ENCODE results near the gene PCID2.
"Not testable (repeated sequence)": the region's sequence is repeated elsewhere in the genome, so short reads cannot be mapped to it uniquely, and the experiment has no call there.

The PCID2 gene

GRCh38 chr13:113208421-113209335, at the start of gene PCID2:
TSS of gene PCID2 (minus strand) at chr13:113208669. CDS start at chr13:113208634, 35 bp downstream.
- DNase-seq: peak; percentile 70

DNA sequence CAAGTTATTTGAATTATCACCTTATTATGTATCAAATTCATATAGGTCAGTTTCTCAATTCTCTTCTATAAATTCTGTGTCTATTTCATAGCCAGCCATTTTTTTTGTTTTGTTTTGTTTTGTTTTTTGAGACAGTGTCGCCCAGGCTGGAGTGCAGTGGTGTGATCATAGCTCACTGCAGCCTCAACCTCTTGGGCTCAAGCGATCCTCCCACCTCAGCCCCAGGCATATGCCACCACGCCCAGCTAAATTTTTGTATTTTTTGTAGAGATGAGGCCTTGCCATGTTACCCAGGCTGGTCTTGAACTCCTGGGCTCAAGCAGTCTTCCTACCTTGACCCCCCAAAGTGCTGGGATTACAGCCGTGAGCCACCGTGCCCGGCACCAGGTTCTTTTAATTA, 49.4 kb upstream of the PCID2 start:
- DNase-seq: not testable (repeated sequence)

- DNase-seq: no peak
These were observed 44.1 kb upstream of the PCID2 start for GRCh38 chr13:113252516-113253095.

DNA sequence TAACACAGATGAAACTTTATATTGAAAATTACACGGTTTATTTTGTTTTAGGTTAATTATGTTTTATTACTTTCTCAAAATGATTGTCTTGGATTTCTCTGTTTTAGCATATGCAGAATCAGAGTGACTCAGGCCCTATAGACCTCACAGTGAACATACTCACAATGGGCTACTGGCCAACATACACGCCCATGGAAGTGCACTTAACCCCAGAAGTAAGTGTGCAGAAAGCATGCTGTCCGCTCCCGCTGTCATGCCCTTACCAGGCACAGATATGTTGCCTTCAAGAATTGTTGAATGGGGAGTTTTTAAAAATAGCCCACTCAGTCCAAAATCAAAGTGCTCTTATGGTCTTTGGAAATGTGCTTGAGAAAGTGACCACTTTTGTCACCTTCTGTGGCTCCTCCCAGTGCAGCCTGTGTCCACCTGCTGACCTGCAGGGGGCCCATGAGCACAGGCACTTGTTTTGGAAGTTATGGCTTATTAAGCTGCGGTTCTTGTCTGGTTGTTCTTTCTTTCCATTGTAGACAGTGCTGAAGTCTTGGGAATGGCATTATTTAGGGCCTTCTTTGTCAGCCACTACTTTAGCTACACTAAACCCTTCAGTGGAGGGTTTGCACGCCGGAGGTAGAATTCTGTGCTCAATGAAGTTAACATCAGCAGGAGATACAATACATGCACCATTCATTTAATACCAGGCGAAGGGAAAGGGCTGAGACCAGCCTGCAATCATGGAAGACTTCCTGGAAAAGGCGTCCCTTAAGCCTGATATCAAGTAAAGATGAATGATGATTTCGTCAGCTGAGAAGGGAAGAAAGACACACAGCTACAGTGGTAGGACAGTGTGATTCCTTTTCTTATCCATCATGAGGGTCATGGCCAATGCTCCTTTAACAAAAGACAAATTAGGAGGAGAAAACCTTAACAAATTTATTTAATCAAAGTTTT, 37.7 kb upstream of the PCID2 start:
- no peak for DNase-seq

DNA sequence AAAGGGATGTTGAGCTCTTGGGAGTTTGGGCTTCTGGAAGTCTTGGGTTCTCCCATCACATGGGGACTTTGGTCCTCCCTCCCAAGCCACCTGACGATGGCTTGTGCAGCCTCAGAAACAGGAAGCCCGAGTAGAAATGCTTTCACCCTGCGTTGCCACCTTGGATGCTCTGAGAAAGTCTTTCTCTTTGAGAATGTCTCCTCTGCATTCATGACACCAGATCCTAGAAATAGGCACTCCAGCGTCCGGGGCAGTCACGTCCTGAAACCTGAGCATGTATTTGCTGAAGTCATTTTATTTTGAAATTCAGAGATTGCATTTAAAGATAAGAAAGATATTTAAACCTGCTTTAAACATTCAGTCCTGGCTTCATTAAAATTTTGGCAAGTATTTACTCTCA, 35.4 kb upstream of the PCID2 start:
- no peak for DNase-seq

DNA sequence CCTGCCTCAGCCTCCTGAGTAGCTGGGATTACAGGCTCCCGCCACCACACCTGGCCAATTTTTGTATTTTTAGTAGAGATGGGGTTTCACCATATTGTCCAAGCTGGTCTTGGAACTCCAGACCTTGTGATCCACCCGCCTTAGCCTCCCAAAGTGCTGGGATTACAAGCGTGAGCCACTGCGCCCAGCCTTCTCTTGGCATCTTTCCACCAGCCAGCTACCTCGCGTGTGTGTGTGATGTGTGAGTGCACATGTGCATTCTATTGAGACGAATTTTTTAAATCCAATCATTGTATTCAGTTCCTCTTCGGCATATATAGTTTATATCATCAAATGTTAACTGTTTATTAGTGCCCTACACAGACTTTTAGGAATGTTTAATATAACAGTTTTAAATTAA, 33.2 kb upstream of the PCID2 start:
- DNase-seq: not testable (repeated sequence)

DNA sequence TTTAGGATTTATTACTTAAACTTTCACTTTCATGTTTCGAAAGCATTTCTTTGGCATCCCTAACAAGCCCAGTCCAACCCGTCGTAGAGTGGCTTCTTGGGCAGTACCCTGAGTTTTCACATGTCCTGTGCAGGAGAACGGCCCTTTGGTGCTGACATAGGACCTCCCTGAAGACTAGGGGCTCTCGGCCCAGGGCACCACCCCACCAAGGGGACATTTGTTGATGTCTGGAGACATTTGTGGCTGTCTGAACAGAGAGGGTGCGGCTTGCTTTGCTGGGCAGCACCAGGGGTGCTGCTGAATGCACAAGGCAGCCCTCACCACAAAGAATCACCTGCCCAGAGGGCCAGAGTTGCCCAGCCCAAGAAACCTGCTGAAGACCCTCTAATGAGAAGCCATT, 31.5 kb upstream of the PCID2 start:
- DNase-seq: no peak

GRCh38 chr13:113239357-113239756, 30.9 kb upstream of the PCID2 start:
- DNase-seq: no peak

- no peak for DNase-seq
These were observed 30.1 kb upstream of the PCID2 start for GRCh38 chr13:113238536-113238935.

GRCh38 chr13:113233101-113233500, 24.6 kb upstream of the PCID2 start:
- no peak for DNase-seq

DNA sequence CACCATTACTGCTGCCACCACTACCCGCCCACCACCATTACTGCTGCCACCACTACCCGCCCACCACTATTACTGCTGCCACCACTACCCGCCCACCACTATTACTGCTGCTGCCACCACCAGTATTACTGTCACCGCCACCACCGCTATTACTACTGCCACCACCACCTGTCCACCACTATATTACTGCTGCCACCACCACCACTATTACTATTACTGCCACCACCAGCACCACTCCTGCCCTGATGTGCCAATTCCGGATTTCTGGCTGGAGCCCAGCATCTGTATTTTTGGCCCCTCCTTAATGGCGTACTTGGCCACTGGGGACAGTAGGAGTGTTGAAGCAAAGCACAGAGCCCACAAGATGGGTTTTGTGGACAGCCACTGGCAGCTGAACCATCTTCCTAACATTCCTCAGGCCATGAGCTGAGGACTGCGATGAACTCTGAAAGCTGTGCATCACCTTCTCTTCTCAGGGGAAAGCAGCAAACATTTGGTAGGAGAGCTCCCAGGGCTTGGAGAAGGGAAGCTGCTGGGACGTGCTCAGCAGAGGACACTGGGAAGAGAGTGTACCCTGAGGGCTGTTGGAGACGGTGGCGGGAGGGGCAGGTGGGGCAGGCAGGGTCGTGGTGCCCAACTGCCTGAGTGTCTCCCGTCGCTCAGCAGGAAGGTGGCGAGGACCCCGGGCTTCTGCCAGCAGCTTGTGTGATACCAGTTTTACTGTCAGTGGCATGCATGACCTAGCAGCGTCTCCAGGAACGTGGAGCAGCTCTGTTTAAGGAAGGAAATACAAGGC, 23.9 kb upstream of the PCID2 start:
- DNase-seq: no peak

GRCh38 chr13:113231306-113232207, 23.1 kb upstream of the PCID2 start:
- no peak for DNase-seq

DNA sequence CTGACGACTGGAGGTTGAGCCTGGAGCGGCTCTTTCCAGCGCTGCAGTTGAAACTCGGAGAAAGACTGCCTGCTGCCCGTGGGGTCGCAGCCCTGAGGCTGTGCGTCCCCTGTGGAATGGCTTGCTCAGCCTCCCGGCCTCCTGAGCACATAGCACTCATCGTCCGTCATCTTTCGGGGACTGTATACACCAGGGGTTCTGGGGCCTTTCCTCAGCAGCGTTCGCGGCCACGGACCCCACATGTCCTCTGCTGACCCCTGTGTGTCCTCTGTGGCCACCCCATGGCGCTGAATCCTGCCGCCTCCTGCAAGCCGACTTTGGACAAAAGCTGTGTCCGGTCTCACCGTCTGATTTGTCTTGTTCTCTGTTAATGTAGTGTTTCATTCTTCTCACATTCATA, 21.3 kb upstream of the PCID2 start:
- DNase-seq: no peak

GRCh38 chr13:113229161-113229560, 20.7 kb upstream of the PCID2 start:
- DNase-seq: no peak

DNA sequence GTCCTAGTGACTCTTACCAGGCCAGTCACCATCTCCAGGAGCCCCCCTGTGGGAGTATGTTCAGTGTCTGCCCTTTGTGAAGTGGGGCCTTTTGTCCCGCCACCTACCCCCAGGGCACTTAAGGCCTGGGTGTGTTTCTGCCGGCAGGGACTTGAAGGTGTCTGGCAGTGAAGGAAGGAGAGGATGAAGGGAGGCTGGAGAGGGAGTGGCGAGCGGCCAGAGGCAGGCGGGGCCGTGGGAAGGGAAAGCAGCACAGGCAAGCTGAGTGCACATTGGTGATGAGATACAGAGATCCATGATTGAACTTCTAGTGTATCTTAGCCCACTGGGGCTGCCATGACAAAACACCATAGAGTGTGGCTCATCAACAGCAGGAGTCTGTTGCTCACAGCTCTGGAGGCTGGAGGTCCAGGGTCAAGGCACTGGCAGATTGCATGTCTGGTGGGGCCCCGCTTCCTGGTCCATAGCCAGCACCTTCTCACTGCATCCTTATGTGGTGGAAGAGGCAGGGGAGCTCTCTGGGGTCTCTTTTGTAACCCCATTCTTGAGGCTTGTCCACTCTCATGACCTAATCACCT, 18.5 kb upstream of the PCID2 start:
- no peak for DNase-seq

GRCh38 chr13:113225515-113225914, 17.0 kb upstream of the PCID2 start:
- no peak for DNase-seq

GRCh38 chr13:113224486-113224885, 16.0 kb upstream of the PCID2 start:
- DNase-seq: no peak

- DNase-seq: no peak
These were observed 14.6 kb upstream of the PCID2 start for GRCh38 chr13:113223070-113223469.

DNA sequence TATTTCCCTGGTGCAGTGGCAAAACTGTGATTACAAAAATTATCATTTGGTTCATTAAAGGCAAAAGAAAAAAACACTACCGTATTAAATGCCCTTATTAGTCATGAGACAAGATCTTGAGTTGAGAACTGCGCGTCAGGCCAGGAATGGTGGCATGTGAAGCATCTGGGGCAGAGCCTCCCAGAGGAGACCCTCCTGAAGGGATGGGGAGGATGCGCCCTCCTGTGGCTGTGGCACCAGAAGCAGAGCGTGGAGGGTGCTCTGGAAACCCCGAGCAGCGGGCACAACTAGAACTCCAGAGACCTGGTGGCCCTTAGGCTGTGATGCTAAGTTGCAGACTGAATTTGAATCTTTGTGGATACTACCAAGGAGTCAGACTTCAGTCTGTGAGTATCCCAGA, 12.4 kb upstream of the PCID2 start:
- DNase-seq: no peak

GRCh38 chr13:113220141-113220598, 11.7 kb upstream of the PCID2 start:
- DNase-seq: no peak

Data from DMS153 (cell line).